Heart right ventricle (tissue), 16 donors: ENCODE results near the gene TDP1. TPM values are rescaled to one million over a fixed set of nuclear protein-coding genes. Genes with fewer than 3 reads are reported as not detected.

ENCODE experiments used
- ATAC-seq, 8 donors: fragments of 200-7000 bp; cut with Tn5 transposase; one replicate each; pipeline ENCODE4 v1.9.1; 2020; ENCODE audit warnings: mild to moderate bottlenecking in 8 of 8, moderate library complexity in 8 of 8, moderate number of reproducible peaks in 1 of 8
- DNase-seq, 2 donors: peaks; one replicate each; pipeline ENCODE4 v3.0.0-alpha.2; 2020
- H3K27ac ChIP-seq, 10 donors: fragments of 200-600 bp; sonication (generic) in 2 of 10; one replicate each; pipeline versions ENCODE4 v1.5.0 to v1.8.0; 2020 to 2022; ENCODE audit warnings: mild to moderate bottlenecking in 3 of 10
- H3K27me3 ChIP-seq, 7 donors: fragments of 200-600 bp; one replicate each; pipeline ENCODE4 v1.8.0; 2021 to 2022; ENCODE audit warnings: mild to moderate bottlenecking in 2 of 7
- H3K36me3 ChIP-seq, 9 donors: fragments of 200-600 bp; sonication (generic) in 1 of 9; one replicate each; pipeline versions ENCODE4 v1.5.0 to v1.8.0; 2020 to 2022; ENCODE audit warnings: mild to moderate bottlenecking in 2 of 9
- H3K4me1 ChIP-seq, 9 donors: fragments of 200-600 bp; sonication (generic) in 1 of 9; one replicate each; pipeline versions ENCODE4 v1.5.0 to v1.8.0; 2020 to 2022; ENCODE audit warnings: mild to moderate bottlenecking in 4 of 9
- H3K4me3 ChIP-seq, 10 donors: fragments of 200-600 bp; sonication (generic) in 2 of 10; one replicate each; pipeline versions ENCODE4 v1.5.0 to v1.8.0; 2020 to 2022; ENCODE audit warnings: mild to moderate bottlenecking in 7 of 10, moderate library complexity in 2 of 10
- H3K9me3 ChIP-seq, 11 donors: fragments of 200-600 bp in 10 of 11; sonication (generic) in 2 of 11; one replicate each; pipeline versions ENCODE4 v1.5.0 to v1.8.0; 2013 to 2022; ENCODE audit warnings: mild to moderate bottlenecking in 2 of 11, control low read depth in 1 of 11, moderate library complexity in 1 of 11
- CTCF ChIP-seq, 9 donors: fragments of 200-600 bp; sonication (generic) in 2 of 9; IDR thresholded peaks; one replicate each; pipeline versions ENCODE4 v1.5.0 to v1.8.0; 2021 to 2022; ENCODE audit warnings: antibody characterized with exemption in 9 of 9, mild to moderate bottlenecking in 5 of 9, moderate library complexity in 1 of 9
- WGBS, 2 donors: extraction: QIAGEN DNeasy Blood & Tissue Kit; methylation state at CpG; one replicate each; pipeline ENCODE4 v1.1.7; 2013; ENCODE audit warnings: inconsistent platforms in 1 of 2; 5-methylcytosine and 5-hydroxymethylcytosine counted together
- intact Hi-C, 10 donors: fragments of 100-400 bp; cut with DNase I; formaldehyde crosslinking; loops; one replicate each; pipeline versions ENCODE4 v1.11.1 to v1.14.2; 2022
- polyA plus RNA-seq, 2 donors: library from polyadenylated mRNA; stranded (reverse); fragments of 200-250 nt; gene quantifications; one replicate each; pipeline ENCODE4 v1.2.3, GENCODE V29; 2013
- total RNA-seq, 10 donors: library from RNA; stranded (reverse); fragmentation: NEBNext Ultra II Directional in 3 of 10; extraction: Animal tissue kit (Norgen Biotek cat#: 25700) in 3 of 10; gene quantifications; one replicate each; pipeline versions ENCODE4 v1.2.1 to v1.2.4, GENCODE V29; 2021 to 2023
- donor health status: Arrhythmogenic right ventricular cardiomyopathy.
- donor health status: ischemic (EF 13 %, LVEDD 7.1; RV severe dilation, severe dysfunction).
- donor health status: healthy with polysubstance abuse.
- donor health status: DM: no; HTN: yes; CAD: no.
- donor health status: DM: no; HTN: no; CAD: no.
- donor health status: ischemic (EF 25% LVEDD 6.9; RV normal size, moderate dysfunction).
- donor health status: ischemic (EF 25% LVEDD 5.7; RV mildly dilated, moderate dysfunction).
- donor health status: healthy.
- donor health status: DM: yes; HTN: yes; CAD: no.
- donor health status: Ischemic cardiomyopathy.
- donor health status: ischemic (EF 35%, LVEDD 5.7; RV mildly dilated, moderate dysfunction).
- donor health status: nonischemic (EF 11% LVEDD 7.7; RV severe dilation, severe dysfunction).
- donor health status: DM: yes; HTN: yes; CAD: no.
- donor health status: PGD.
- donor health status: ischemic (EF 29% LVEDD 5.4; RV normal size, mild dysfunction).
- donor health status: nonischemic (EF 23%, LVEDD 6.1; RV moderate dilation, normal function).

The TDP1 gene
- total and polyA plus RNA-seq, 12 donors = 0.80 to 7.1 (median 3.2) TPM

- peak in 5 of 8 donors; percentile 25 to 59 (median 43) for ATAC-seq
- DNase-seq = peak in 1 of 2 donors; percentile 24
- TF ChIP-seq CTCF (IDR thresholded peaks at IDR 0.05) = no peak
- peak overlapping the region; percentile 24 to 64 (median 50) for H3K4me3 ChIP-seq
- intact Hi-C loops = loop anchor here in 2 of 10 donors (5.0 to 10.0 kb wide), 2 partner anchors 89 to 174 kb away; no protein-coding TSS in a partner anchor
- H3K9me3 ChIP-seq = no peaks in the 10 kb centered on the region
- peak overlapping the region in 3 of 10 donors; percentile 31 to 52 (median 45) for H3K27ac ChIP-seq
- no peaks in the 10 kb centered on the region for H3K36me3 ChIP-seq
- peaks cover 4 to 41% (median 22%) of the 10 kb centered on the region in 9 donors for H3K4me1 ChIP-seq
- H3K27me3 ChIP-seq = peaks cover 21 to 99% (median 89%) of the 10 kb centered on the region in 7 donors
- WGBS, 2 donors = 0 to 2% methylated on average over 57 to 60 of the region's 60 CpGs
Observed at GRCh38 chr14:90060965-90061684, 105.4 kb downstream of the TDP1 start.

DNA sequence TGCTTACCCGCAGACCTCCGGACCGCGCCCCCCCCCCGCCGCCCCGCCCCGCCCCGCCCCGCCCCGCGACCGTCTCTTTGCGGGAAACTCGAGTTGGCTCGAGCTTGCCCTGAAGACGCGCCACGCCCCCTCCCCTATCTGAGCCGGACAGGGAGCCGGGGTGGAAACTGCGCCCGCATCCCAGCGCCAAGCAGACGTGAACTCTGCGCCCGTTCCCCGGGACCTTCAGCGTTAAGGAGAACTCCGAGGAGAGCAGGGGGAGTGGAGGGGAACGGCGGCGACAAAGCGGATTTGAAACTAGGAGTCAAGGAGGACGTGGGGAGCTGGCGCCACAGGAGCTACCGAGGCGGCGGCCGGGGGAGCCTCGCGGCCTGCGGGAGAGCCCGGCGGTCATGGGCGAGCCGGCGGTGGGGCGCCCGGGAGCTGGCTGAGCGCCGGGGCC, 106.0 kb downstream of the TDP1 start, which contains the start of gene KCNK13:
KCNK13 (plus strand) TSS at position 310 of the 442 bp plus-strand sequence. CDS start 212 bp downstream, outside the sequence.
- Histone ChIP-seq H3K27me3 (peaks cover 21 to 99% (median 89%) of the 10 kb centered on the region in 7 donors), H3K36me3 (no peaks in the 10 kb centered on the region), H3K4me1 (peaks cover 4 to 41% (median 22%) of the 10 kb centered on the region in 9 donors), H3K9me3 (no peaks in the 10 kb centered on the region), H3K27ac (peak within 1 kb of the TSS in 3 of 10 donors; percentile 31 to 52 (median 45)), H3K4me3 (peak within 1 kb of the TSS; percentile 24 to 64 (median 50))
- 0% methylated on average over 47 to 52 of the region's 52 CpGs for WGBS, 2 donors
- TF ChIP-seq CTCF (IDR thresholded peaks at IDR 0.05) = no peak
- intact Hi-C loops = loop anchor here in 2 of 10 donors (5.0 to 10.0 kb wide), 2 partner anchors 89 to 173 kb away; no protein-coding TSS in a partner anchor
- ATAC-seq = peak in 3 of 8 donors; percentile 21 to 23 (median 23)
- DNase-seq = peak in 1 of 2 donors; percentile 22

DNA sequence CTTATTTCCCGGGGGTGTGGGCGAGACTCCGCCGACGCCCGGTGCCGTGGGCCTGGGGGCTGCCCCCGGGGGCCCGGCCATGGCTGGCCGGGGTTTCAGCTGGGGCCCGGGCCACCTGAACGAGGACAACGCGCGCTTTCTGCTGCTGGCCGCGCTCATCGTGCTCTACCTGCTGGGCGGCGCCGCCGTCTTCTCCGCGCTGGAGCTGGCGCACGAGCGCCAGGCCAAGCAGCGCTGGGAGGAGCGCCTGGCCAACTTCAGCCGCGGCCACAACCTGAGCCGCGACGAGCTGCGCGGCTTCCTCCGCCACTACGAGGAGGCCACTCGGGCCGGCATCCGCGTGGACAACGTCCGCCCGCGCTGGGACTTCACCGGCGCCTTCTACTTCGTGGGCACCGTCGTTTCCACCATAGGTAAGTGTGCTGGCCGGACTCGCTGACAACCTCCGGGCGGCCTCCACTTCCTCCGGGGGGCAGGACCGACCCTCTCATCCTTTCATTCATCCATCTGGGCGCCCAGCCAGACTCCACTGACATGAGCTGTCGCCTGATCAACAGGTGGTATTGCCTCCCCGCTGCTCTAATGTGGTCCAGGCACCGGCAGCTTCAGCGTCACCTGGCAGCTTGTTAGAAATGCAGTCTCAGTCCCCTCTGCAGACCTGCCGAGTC, 106.5 kb downstream of the TDP1 start:
- WGBS, 2 donors = 3 to 5% methylated on average over 53 to 63 of the region's 63 CpGs
- TF ChIP-seq CTCF (IDR thresholded peaks at IDR 0.05) = no peak
- ATAC-seq = peak in 1 of 8 donors; percentile 36

More for the DNA sequence above, 106.5 kb downstream of the TDP1 start:
- Histone ChIP-seq H3K4me3 (peak overlapping the region; percentile 21 to 64 (median 50)), H3K27ac (peak overlapping the region in 1 of 10 donors; percentile 2), H3K9me3 (no peaks in the 10 kb centered on the region), H3K27me3 (peaks cover 21 to 97% (median 85%) of the 10 kb centered on the region in 7 donors), H3K4me1 (peaks cover 4 to 41% (median 22%) of the 10 kb centered on the region in 9 donors), H3K36me3 (no peaks in the 10 kb centered on the region)
- DNase-seq = peak in 1 of 2 donors; percentile 20
- intact Hi-C loops = loop anchor here in 2 of 10 donors (5.0 to 10.0 kb wide), 2 partner anchors 90 to 173 kb away; no protein-coding TSS in a partner anchor
